DND-41 (cell line): ENCODE data around the gene SH3BP2.

Experiments
- ATAC-seq: fragments of 200-7000 bp; cut with Tn5 transposase; 3 replicates; pipeline ENCODE4 v1.9.1; 2021; ENCODE audit warnings: low read depth; ENCODE audit not compliant: insufficient read depth
- DNase-seq: peaks from one replicate; pipeline ENCODE4 v3.0.0-alpha.2; 2020
- H2AFZ ChIP-seq: 2 replicates; pipeline ENCODE4 v1.6.0; 2012; ENCODE audit warnings: low read depth, low read length
- H3K27ac ChIP-seq: 2 replicates; pipeline ENCODE4 v1.5.1; 2012; ENCODE audit warnings: low read length, inconsistent platforms
- H3K27me3 ChIP-seq: fragments of 200-600 bp; sonication (generic); 2 replicates; pipeline ENCODE4 v1.6.0; 2012; ENCODE audit warnings: low read length, mild to moderate bottlenecking, inconsistent platforms; ENCODE audit not compliant: insufficient read depth, poor library complexity
- H3K36me3 ChIP-seq: 2 replicates; pipeline ENCODE4 v1.5.1; 2012; ENCODE audit warnings: low read length, inconsistent platforms; ENCODE audit not compliant: insufficient read depth
- H3K4me1 ChIP-seq: 2 replicates; pipeline ENCODE4 v1.5.1; 2012; ENCODE audit warnings: mild to moderate bottlenecking, low read length; ENCODE audit not compliant: insufficient read depth
- H3K4me2 ChIP-seq: 2 replicates; pipeline ENCODE4 v1.6.0; 2012; ENCODE audit warnings: mild to moderate bottlenecking, moderate library complexity, low read length, inconsistent platforms; ENCODE audit not compliant: insufficient read depth
- H3K4me3 ChIP-seq, 2 experiments: fragments of 200-600 bp in 1 of 2; shearing (Covaris generic) in 1 of 2; 2 replicates each; pipeline ENCODE4 v1.5.1; 2012 to 2016; ENCODE audit warnings: inconsistent platforms in 2 of 2, low read length in 2 of 2, mild to moderate bottlenecking in 2 of 2, low read depth in 1 of 2, moderate library complexity in 1 of 2
- H3K79me2 ChIP-seq: 2 replicates; pipeline ENCODE4 v1.6.0; 2012; ENCODE audit warnings: low read length, inconsistent platforms; ENCODE audit not compliant: insufficient read depth
- H3K9ac ChIP-seq: 2 replicates; pipeline ENCODE4 v1.6.0; 2012; ENCODE audit warnings: low read depth, mild to moderate bottlenecking, inconsistent platforms, low read length, moderate library complexity
- H3K9me3 ChIP-seq: 2 replicates; pipeline ENCODE4 v1.5.1; 2012; ENCODE audit warnings: low read length, moderate library complexity, mild to moderate bottlenecking, inconsistent platforms; ENCODE audit not compliant: insufficient read depth, severe bottlenecking
- H4K20me1 ChIP-seq: 2 replicates; pipeline ENCODE4 v1.6.0; 2012; ENCODE audit warnings: low read length; ENCODE audit not compliant: insufficient read depth
- CTCF ChIP-seq: IDR thresholded peaks from 2 replicates; pipeline ENCODE4 v1.5.1; 2012; ENCODE audit warnings: borderline replicate concordance, low read length, moderate library complexity, mild to moderate bottlenecking; ENCODE audit not compliant: poor library complexity, severe bottlenecking; ENCODE audit errors: extremely low read depth
- EZH2 ChIP-seq: IDR thresholded peaks from 3 replicates; pipeline ENCODE4 v1.6.1; 2012; ENCODE audit warnings: borderline replicate concordance, low read depth, mild to moderate bottlenecking, moderate library complexity, low read length, inconsistent platforms; ENCODE audit not compliant: severe bottlenecking

Gene SH3BP2

GRCh38 chr4:2866160-2866861 lies 73.4 kb downstream of the SH3BP2 start:
- H3K9me3 ChIP-seq, result no peaks in the 10 kb centered on the region
- DNase-seq (no peak), ATAC-seq (no peak)
- TF ChIP-seq EZH2 (no peak), CTCF (no peak)
- no peaks in the 10 kb centered on the region for H3K36me3 ChIP-seq
- H3K4me3 ChIP-seq, result no peak overlapping the region
- H3K79me2 ChIP-seq, result peaks cover 100% of the 10 kb centered on the region
- H3K27ac ChIP-seq, result no peak overlapping the region
- H3K9ac ChIP-seq, result no peak overlapping the region
- H3K27me3 ChIP-seq, result no peaks in the 10 kb centered on the region
- no peak overlapping the region for H2AFZ ChIP-seq
- no peak overlapping the region for H3K4me2 ChIP-seq
- H4K20me1 ChIP-seq, result peaks cover 65% of the 10 kb centered on the region
- H3K4me1 ChIP-seq, result no peaks in the 10 kb centered on the region

GRCh38 chr4:2866891-2867290 lies 74.0 kb downstream of the SH3BP2 start:
- peaks cover 64% of the 10 kb centered on the region for H4K20me1 ChIP-seq
- H3K27ac ChIP-seq, result no peak overlapping the region
- H3K9me3 ChIP-seq, result no peaks in the 10 kb centered on the region
- no peak for ATAC-seq
- no peaks in the 10 kb centered on the region for H3K36me3 ChIP-seq
- no peaks in the 10 kb centered on the region for H3K27me3 ChIP-seq
- TF ChIP-seq EZH2 (no peak), CTCF (no peak)
- no peaks in the 10 kb centered on the region for H3K4me1 ChIP-seq
- no peak for DNase-seq
- no peak overlapping the region for H3K4me3 ChIP-seq
- peaks cover 100% of the 10 kb centered on the region for H3K79me2 ChIP-seq
- no peak overlapping the region for H2AFZ ChIP-seq
- H3K9ac ChIP-seq, result no peak overlapping the region
- H3K4me2 ChIP-seq, result no peak overlapping the region

GRCh38 chr4:2867758-2868491 lies 75.0 kb downstream of the SH3BP2 start:
- no peaks in the 10 kb centered on the region for H3K36me3 ChIP-seq
- H3K4me2 ChIP-seq, result no peak overlapping the region
- no peak overlapping the region for H3K4me3 ChIP-seq
- H3K9ac ChIP-seq, result no peak overlapping the region
- H3K27me3 ChIP-seq, result no peaks in the 10 kb centered on the region
- TF ChIP-seq CTCF, result no peak
- TF ChIP-seq EZH2, result no peak
- no peak for ATAC-seq
- no peak overlapping the region for H3K27ac ChIP-seq
- H3K9me3 ChIP-seq, result no peaks in the 10 kb centered on the region
- no peak overlapping the region for H2AFZ ChIP-seq
- no peak for DNase-seq
- peaks cover 99% of the 10 kb centered on the region for H3K79me2 ChIP-seq
- no peaks in the 10 kb centered on the region for H3K4me1 ChIP-seq
- peaks cover 60% of the 10 kb centered on the region for H4K20me1 ChIP-seq
